Nephron progenitor cell (in vitro differentiated cells): Measurements from ENCODE around the gene SLC12A3.
"Not testable (repeated sequence)": the region's sequence is repeated elsewhere in the genome, so short reads cannot be mapped to it uniquely, and the experiment has no call there.

Source experiments
- DNase-seq: peaks from one replicate; pipeline ENCODE4 v3.0.0; 2021
- H3K27ac Mint-ChIP-seq: 2 replicates; pipeline ENCODE4 v1.8.0; 2021; ENCODE audit warnings: mild to moderate bottlenecking, moderate library complexity, mixed read lengths
- H3K27me3 Mint-ChIP-seq: 2 replicates; pipeline ENCODE4 v1.8.0; 2021; ENCODE audit warnings: mild to moderate bottlenecking, low read depth, mixed read lengths; ENCODE audit not compliant: poor library complexity
- H3K36me3 Mint-ChIP-seq: 2 replicates; pipeline ENCODE4 v1.8.0; 2021; ENCODE audit warnings: low read depth, mixed read lengths
- H3K4me1 Mint-ChIP-seq: 2 replicates; pipeline ENCODE4 v1.8.0; 2021; ENCODE audit warnings: mixed read lengths
- H3K4me3 Mint-ChIP-seq: 2 replicates; pipeline ENCODE4 v1.8.0; 2021; ENCODE audit warnings: mild to moderate bottlenecking, moderate library complexity, mixed read lengths
- H3K9me3 Mint-ChIP-seq: 2 replicates; pipeline ENCODE4 v1.8.0; 2021; ENCODE audit warnings: mild to moderate bottlenecking, moderate library complexity, mixed read lengths
- CTCF ChIP-seq: fragments of 200-600 bp; sonication (generic); IDR thresholded peaks from 2 replicates; pipeline ENCODE4 v1.5.0; 2021; ENCODE audit warnings: antibody characterized with exemption

The SLC12A3 gene

GRCh38 chr16:56880685-56881084 is 15.7 kb downstream of the SLC12A3 start:
- H3K27me3 Mint-ChIP-seq = peaks cover 6% of the 10 kb centered on the region
- no peaks in the 10 kb centered on the region for H3K36me3 Mint-ChIP-seq
- H3K9me3 Mint-ChIP-seq = peaks cover 7% of the 10 kb centered on the region
- H3K4me3 Mint-ChIP-seq = no peak overlapping the region
- no peak overlapping the region for H3K27ac Mint-ChIP-seq
- H3K4me1 Mint-ChIP-seq = no peaks in the 10 kb centered on the region
- no peak for TF ChIP-seq CTCF
- DNase-seq = no peak

- no peaks in the 10 kb centered on the region for H3K4me1 Mint-ChIP-seq
- TF ChIP-seq CTCF = no peak
- H3K36me3 Mint-ChIP-seq = no peaks in the 10 kb centered on the region
- peaks cover 10% of the 10 kb centered on the region for H3K9me3 Mint-ChIP-seq
- H3K27me3 Mint-ChIP-seq = peaks cover 6% of the 10 kb centered on the region
- no peak overlapping the region for H3K27ac Mint-ChIP-seq
- H3K4me3 Mint-ChIP-seq = no peak overlapping the region
- no peak for DNase-seq
These were observed 17.2 kb downstream of the SLC12A3 start for GRCh38 chr16:56882077-56882800.

GRCh38 chr16:56883586-56883985 is 18.6 kb downstream of the SLC12A3 start:
- H3K4me3 Mint-ChIP-seq = no peak overlapping the region
- H3K4me1 Mint-ChIP-seq = no peaks in the 10 kb centered on the region
- no peak for TF ChIP-seq CTCF
- peaks cover 6% of the 10 kb centered on the region for H3K27me3 Mint-ChIP-seq
- peaks cover 10% of the 10 kb centered on the region for H3K9me3 Mint-ChIP-seq
- no peak for DNase-seq
- H3K27ac Mint-ChIP-seq = no peak overlapping the region
- no peaks in the 10 kb centered on the region for H3K36me3 Mint-ChIP-seq

GRCh38 chr16:56884026-56884582 is 19.1 kb downstream of the SLC12A3 start:
- no peaks in the 10 kb centered on the region for H3K4me1 Mint-ChIP-seq

GRCh38 chr16:56884929-56885328 is 19.9 kb downstream of the SLC12A3 start:
- DNase-seq, H3K36me3 Mint-ChIP-seq, H3K9me3 Mint-ChIP-seq, H3K4me1 Mint-ChIP-seq, H3K4me3 Mint-ChIP-seq, H3K27ac Mint-ChIP-seq: not testable (repeated sequence)
- peaks cover 12% of the 10 kb centered on the region for H3K27me3 Mint-ChIP-seq

More at GRCh38 chr16:56884026-56884582, 19.1 kb downstream of the SLC12A3 start:
- H3K4me3 Mint-ChIP-seq = no peak overlapping the region
- H3K27me3 Mint-ChIP-seq = peaks cover 6% of the 10 kb centered on the region
- DNase-seq = no peak
- H3K27ac Mint-ChIP-seq = no peak overlapping the region
- no peaks in the 10 kb centered on the region for H3K36me3 Mint-ChIP-seq
- H3K9me3 Mint-ChIP-seq = peaks cover 10% of the 10 kb centered on the region
- no peak for TF ChIP-seq CTCF

GRCh38 chr16:56885446-56886162 is 20.6 kb downstream of the SLC12A3 start:
- Mint-ChIP-seq H3K9me3 (peaks cover 10% of the 10 kb centered on the region), H3K4me1 (no peaks in the 10 kb centered on the region), H3K27ac (no peak overlapping the region), H3K4me3 (no peak overlapping the region), H3K36me3 (no peaks in the 10 kb centered on the region), H3K27me3 (peaks cover 10% of the 10 kb centered on the region)
- no peak for DNase-seq
- TF ChIP-seq CTCF = no peak
